Measurements from ENCODE around the gene ZNF208. TPM values are rescaled to one million over a fixed set of nuclear protein-coding genes. Genes with fewer than 3 reads are reported as not detected.
"Not testable (repeated sequence)": the region's sequence is repeated elsewhere in the genome, so short reads cannot be mapped to it uniquely, and the experiment has no call there.

Gene ZNF208
- total RNA-seq, 2 donors from 2014 or later, result not detected

GRCh38 chr19:21900401-21900800 lies 110.3 kb downstream of the ZNF208 start:
- Mint-ChIP-seq H3K27me3 (ENCODE audit: insufficient read depth) (no peaks in the 10 kb centered on the region), H3K36me3 (ENCODE audit: low read depth) (peaks cover 2% of the 10 kb centered on the region), H3K4me1 (no peaks in the 10 kb centered on the region), H3K9me3 (peaks cover 100% of the 10 kb centered on the region), H3K4me3 (no peak overlapping the region), H3K27ac (no peak overlapping the region)
- H3K9ac ChIP-seq (ENCODE audit: extremely low read depth, low read length, poor library complexity, severe bottlenecking), result no peak overlapping the region
- H3K4me1 ChIP-seq (ENCODE audit: control insufficient read depth, insufficient read depth, low read length), result no peaks in the 10 kb centered on the region
- TF ChIP-seq, protein P1, sequence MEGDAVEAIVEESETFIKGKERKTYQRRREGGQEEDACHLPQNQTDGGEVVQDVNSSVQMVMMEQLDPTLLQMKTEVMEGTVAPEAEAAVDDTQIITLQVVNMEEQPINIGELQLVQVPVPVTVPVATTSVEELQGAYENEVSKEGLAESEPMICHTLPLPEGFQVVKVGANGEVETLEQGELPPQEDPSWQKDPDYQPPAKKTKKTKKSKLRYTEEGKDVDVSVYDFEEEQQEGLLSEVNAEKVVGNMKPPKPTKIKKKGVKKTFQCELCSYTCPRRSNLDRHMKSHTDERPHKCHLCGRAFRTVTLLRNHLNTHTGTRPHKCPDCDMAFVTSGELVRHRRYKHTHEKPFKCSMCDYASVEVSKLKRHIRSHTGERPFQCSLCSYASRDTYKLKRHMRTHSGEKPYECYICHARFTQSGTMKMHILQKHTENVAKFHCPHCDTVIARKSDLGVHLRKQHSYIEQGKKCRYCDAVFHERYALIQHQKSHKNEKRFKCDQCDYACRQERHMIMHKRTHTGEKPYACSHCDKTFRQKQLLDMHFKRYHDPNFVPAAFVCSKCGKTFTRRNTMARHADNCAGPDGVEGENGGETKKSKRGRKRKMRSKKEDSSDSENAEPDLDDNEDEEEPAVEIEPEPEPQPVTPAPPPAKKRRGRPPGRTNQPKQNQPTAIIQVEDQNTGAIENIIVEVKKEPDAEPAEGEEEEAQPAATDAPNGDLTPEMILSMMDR (conservative IDR thresholded peaks at IDR 0.05), result no peak
- H3K9me3 ChIP-seq (ENCODE audit: control insufficient read depth, low read length), result peaks cover 60% of the 10 kb centered on the region
- H3K27me3 ChIP-seq (ENCODE audit: control insufficient read depth, insufficient read depth, low read length, poor library complexity, severe bottlenecking), result no peaks in the 10 kb centered on the region
- no peak overlapping the region for H3K27ac ChIP-seq (ENCODE audit: low read depth, low read length)
- H3K4me3 ChIP-seq (ENCODE audit: low read length), result no peak overlapping the region
- 80 to 100% methylated on average over 1 of the region's 1 CpG for WGBS, 2 experiments (ENCODE audit: insufficient coverage in 1 of 2, insufficient read length in 1 of 2)
- no peaks in the 10 kb centered on the region for H3K36me3 ChIP-seq (ENCODE audit: control insufficient read depth, insufficient read depth, low read length)
- DNase-seq, result no peak

GRCh38 chr19:21891086-21891485 lies 119.7 kb downstream of the ZNF208 start:
- Histone ChIP-seq H3K9ac (ENCODE audit: extremely low read depth, low read length, poor library complexity, severe bottlenecking) (no peak overlapping the region), H3K9me3 (ENCODE audit: control insufficient read depth, low read length) (peaks cover 38% of the 10 kb centered on the region), H3K36me3 (ENCODE audit: control insufficient read depth, insufficient read depth, low read length) (no peaks in the 10 kb centered on the region), H3K4me1 (ENCODE audit: control insufficient read depth, insufficient read depth, low read length) (no peaks in the 10 kb centered on the region), H3K27me3 (ENCODE audit: control insufficient read depth, insufficient read depth, low read length, poor library complexity, severe bottlenecking) (no peaks in the 10 kb centered on the region), H3K27ac (ENCODE audit: low read depth, low read length) (no peak overlapping the region), H3K4me3 (ENCODE audit: low read length) (no peak overlapping the region)
- Mint-ChIP-seq H3K27me3 (ENCODE audit: insufficient read depth) (no peaks in the 10 kb centered on the region), H3K9me3 (peaks cover 92% of the 10 kb centered on the region), H3K4me3 (no peak overlapping the region), H3K4me1 (no peaks in the 10 kb centered on the region), H3K36me3 (ENCODE audit: low read depth) (peaks cover 4% of the 10 kb centered on the region), H3K27ac (no peak overlapping the region)
- TF ChIP-seq, protein P1 (conservative IDR thresholded peaks at IDR 0.05), result no peak
- WGBS, 2 experiments (ENCODE audit: insufficient coverage in 1 of 2, insufficient read length in 1 of 2), result 74 to 83% methylated on average over 1 of the region's 1 CpG
- no peak for DNase-seq

DNA sequence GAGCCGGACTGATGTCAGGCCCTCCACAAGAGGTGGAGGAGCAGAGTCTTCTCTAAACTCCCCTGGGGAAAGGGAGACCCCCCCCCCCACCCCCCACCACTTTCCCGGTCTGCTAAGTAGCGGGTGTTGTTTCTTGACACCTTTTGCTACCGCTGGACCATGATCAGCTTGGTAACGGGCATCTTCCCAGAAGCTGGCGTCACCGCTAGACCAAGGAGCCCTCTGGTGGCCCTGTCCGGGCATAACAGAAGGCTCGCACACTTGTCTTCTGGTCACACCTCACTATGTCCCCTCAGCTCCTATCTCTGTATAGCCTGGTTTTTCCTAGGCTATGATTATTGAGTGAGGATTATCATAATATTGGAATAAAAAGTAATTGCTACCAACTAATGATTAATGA lies 120.7 kb downstream of the ZNF208 start:
- not testable (repeated sequence) for H3K27me3 ChIP-seq (ENCODE audit: control insufficient read depth, insufficient read depth, low read length, poor library complexity, severe bottlenecking); H3K4me1 Mint-ChIP-seq; H3K36me3 Mint-ChIP-seq (ENCODE audit: low read depth); H3K4me1 ChIP-seq (ENCODE audit: control insufficient read depth, insufficient read depth, low read length); H3K27ac ChIP-seq (ENCODE audit: low read depth, low read length); H3K27ac Mint-ChIP-seq; H3K4me3 Mint-ChIP-seq; H3K27me3 Mint-ChIP-seq (ENCODE audit: insufficient read depth); H3K36me3 ChIP-seq (ENCODE audit: control insufficient read depth, insufficient read depth, low read length); H3K4me3 ChIP-seq (ENCODE audit: low read length); H3K9ac ChIP-seq (ENCODE audit: extremely low read depth, low read length, poor library complexity, severe bottlenecking)
- TF ChIP-seq, protein P1 (conservative IDR thresholded peaks at IDR 0.05), result peak; percentile 66
- 40 to 49% methylated on average over 1 to 7 of the region's 9 CpGs for WGBS, 2 experiments (ENCODE audit: insufficient coverage in 1 of 2, insufficient read length in 1 of 2)
- DNase-seq, result peak; percentile 43
- H3K9me3 Mint-ChIP-seq, result peaks cover 92% of the 10 kb centered on the region
- peaks cover 46% of the 10 kb centered on the region for H3K9me3 ChIP-seq (ENCODE audit: control insufficient read depth, low read length)

GRCh38 chr19:21885516-21885915 lies 125.2 kb downstream of the ZNF208 start:
- H3K9me3 ChIP-seq (ENCODE audit: control insufficient read depth, low read length), result peaks cover 33% of the 10 kb centered on the region
- H3K4me1 Mint-ChIP-seq; DNase-seq; H3K27me3 ChIP-seq (ENCODE audit: control insufficient read depth, insufficient read depth, low read length, poor library complexity, severe bottlenecking); H3K36me3 ChIP-seq (ENCODE audit: control insufficient read depth, insufficient read depth, low read length); H3K4me3 ChIP-seq (ENCODE audit: low read length); H3K4me1 ChIP-seq (ENCODE audit: control insufficient read depth, insufficient read depth, low read length); H3K27ac ChIP-seq (ENCODE audit: low read depth, low read length); H3K4me3 Mint-ChIP-seq; H3K36me3 Mint-ChIP-seq (ENCODE audit: low read depth); H3K27me3 Mint-ChIP-seq (ENCODE audit: insufficient read depth); H3K27ac Mint-ChIP-seq; H3K9ac ChIP-seq (ENCODE audit: extremely low read depth, low read length, poor library complexity, severe bottlenecking): not testable (repeated sequence)
- H3K9me3 Mint-ChIP-seq, result peaks cover 94% of the 10 kb centered on the region
- WGBS, 2 experiments (ENCODE audit: insufficient coverage in 1 of 2, insufficient read length in 1 of 2), result 60 to 69% methylated on average over 2 of the region's 2 CpGs

DNA sequence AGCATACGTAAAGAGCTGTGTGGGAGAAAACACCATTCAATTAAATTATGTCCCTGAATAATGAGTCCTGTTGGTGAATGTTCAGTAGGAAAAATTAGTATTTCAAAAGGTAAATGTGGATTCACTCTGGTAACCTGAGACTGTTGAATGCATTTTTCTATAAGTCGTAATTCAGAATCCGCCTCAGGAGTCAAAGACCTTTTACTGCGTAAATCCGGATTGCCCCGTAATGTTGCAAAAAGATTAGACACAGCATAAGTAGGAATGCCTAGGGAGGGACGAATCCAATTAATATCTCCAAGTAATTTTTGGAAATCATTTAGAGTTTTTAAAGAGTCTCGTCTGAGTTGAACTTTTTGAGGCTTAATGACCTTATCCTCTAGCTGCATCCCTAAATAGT lies 126.0 kb downstream of the ZNF208 start:
- not testable (repeated sequence) for DNase-seq; H3K27me3 Mint-ChIP-seq (ENCODE audit: insufficient read depth); H3K36me3 Mint-ChIP-seq (ENCODE audit: low read depth); H3K27ac ChIP-seq (ENCODE audit: low read depth, low read length); H3K36me3 ChIP-seq (ENCODE audit: control insufficient read depth, insufficient read depth, low read length); H3K4me3 Mint-ChIP-seq; H3K27ac Mint-ChIP-seq; H3K4me3 ChIP-seq (ENCODE audit: low read length); H3K9ac ChIP-seq (ENCODE audit: extremely low read depth, low read length, poor library complexity, severe bottlenecking); H3K4me1 ChIP-seq (ENCODE audit: control insufficient read depth, insufficient read depth, low read length); H3K4me1 Mint-ChIP-seq; H3K27me3 ChIP-seq (ENCODE audit: control insufficient read depth, insufficient read depth, low read length, poor library complexity, severe bottlenecking)
- H3K9me3 ChIP-seq (ENCODE audit: control insufficient read depth, low read length), result peaks cover 36% of the 10 kb centered on the region
- 83 to 85% methylated on average over 1 to 8 of the region's 8 CpGs for WGBS, 2 experiments (ENCODE audit: insufficient coverage in 1 of 2, insufficient read length in 1 of 2)
- peaks cover 97% of the 10 kb centered on the region for H3K9me3 Mint-ChIP-seq
